PC-3 (cell line): ENCODE measurements around the gene SMARCD1. TPM values are rescaled to one million over a fixed set of nuclear protein-coding genes. Genes with fewer than 3 reads are reported as not detected.

Experiments
- ATAC-seq: fragments of 200-7000 bp; cut with Tn5 transposase; 2 replicates; pipeline ENCODE4 v1.9.1; 2020; ENCODE audit warnings: mild to moderate bottlenecking, moderate library complexity
- BruUV-seq: library from RNA; stranded (reverse); fragments of 400-500 nt; replicated peaks from 2 replicates; lab custom pipeline; 2021; lab: Mats Ljungman, UMichigan
- CTCF ChIA-PET: fragments of 300-600 bp; sonication (Branson Sonifier 250); formaldehyde crosslinking; loops from one replicate; lab custom pipeline; 2022; ENCODE audit warnings: antibody characterized with exemption; lab: Charles Lee
- POLR2A ChIA-PET: fragments of 300-600 bp; sonication (Branson Sonifier 250); formaldehyde crosslinking; loops from one replicate; lab custom pipeline; 2022; ENCODE audit warnings: antibody characterized with exemption; ENCODE audit not compliant: unreplicated experiment; lab: Charles Lee
- DNase-seq: peaks from one replicate; pipeline ENCODE4 v3.0.0-alpha.2; 2015
- H2AFZ ChIP-seq: fragments of 300-600 bp; sonication (generic); 2 replicates; pipeline ENCODE4 v1.6.0; 2016; ENCODE audit warnings: antibody characterized with exemption, low read length
- H3F3A ChIP-seq: fragments of 300-600 bp; sonication (generic); one replicate; pipeline ENCODE4 v1.6.0; 2017; ENCODE audit warnings: antibody characterized with exemption, low read length, control low read depth, mild to moderate bottlenecking; ENCODE audit not compliant: unreplicated experiment
- H3K27ac ChIP-seq: fragments of 300-600 bp; sonication (generic); 2 replicates; pipeline ENCODE4 v1.5.1; 2016; ENCODE audit warnings: mild to moderate bottlenecking, low read length
- H3K27me3 ChIP-seq: fragments of 300-600 bp; sonication (generic); 2 replicates; pipeline ENCODE4 v1.6.1; 2016; ENCODE audit warnings: low read length, mixed read lengths
- H3K36me3 ChIP-seq: fragments of 300-600 bp; sonication (generic); 2 replicates; pipeline ENCODE4 v1.6.1; 2016; ENCODE audit warnings: low read depth, mixed run types, low read length, mixed read lengths
- H3K4me1 ChIP-seq: fragments of 300-600 bp; sonication (generic); 2 replicates; pipeline ENCODE4 v1.5.1; 2016; ENCODE audit warnings: low read length; ENCODE audit not compliant: insufficient read depth
- H3K4me2 ChIP-seq: fragments of 300-600 bp; sonication (generic); 2 replicates; pipeline ENCODE4 v1.6.0; 2016; ENCODE audit warnings: low read length
- H3K4me3 ChIP-seq: fragments of 300-600 bp; sonication (generic); 2 replicates; pipeline ENCODE4 v1.5.1; 2016; ENCODE audit warnings: mild to moderate bottlenecking, low read length, mixed read lengths
- H3K79me2 ChIP-seq: fragments of 300-600 bp; sonication (generic); 2 replicates; pipeline ENCODE4 v1.6.1; 2017; ENCODE audit warnings: low read length, mixed read lengths
- H3K9ac ChIP-seq: fragments of 300-600 bp; sonication (generic); 2 replicates; pipeline ENCODE4 v1.6.0; 2016; ENCODE audit warnings: mild to moderate bottlenecking, low read length
- H3K9me2 ChIP-seq: fragments of 300-600 bp; sonication (generic); replicated peaks from 2 replicates; pipeline ENCODE4 v1.6.1; 2016; ENCODE audit warnings: mixed run types, low read length, mixed read lengths
- H3K9me3 ChIP-seq: fragments of 300-600 bp; sonication (generic); 2 replicates; pipeline ENCODE4 v1.6.1; 2016; ENCODE audit warnings: low read length, mixed read lengths
- H4K20me1 ChIP-seq: fragments of 300-600 bp; sonication (generic); 2 replicates; pipeline ENCODE4 v1.6.1; 2016; ENCODE audit warnings: low read length, mixed read lengths
- EZH2 ChIP-seq: fragments of 300-600 bp; sonication (generic); IDR thresholded peaks from one replicate; pipeline ENCODE4 v1.6.1; 2017; ENCODE audit warnings: antibody characterized with exemption, mild to moderate bottlenecking, low read length; ENCODE audit not compliant: unreplicated experiment
- EZH2phosphoT487 ChIP-seq: fragments of 300-600 bp; sonication (generic); IDR thresholded peaks from 2 replicates; pipeline ENCODE4 v1.6.1; 2018; ENCODE audit warnings: mild to moderate bottlenecking, antibody characterized with exemption, low read length, borderline replicate concordance
- intact Hi-C: fragments of 100-400 bp; cut with micrococcal nuclease; formaldehyde crosslinking; loops from 2 replicates; pipeline ENCODE4 v1.9.0; 2023
- total RNA-seq: library from RNA; depleted of rRNA; stranded (reverse); fragments of >200 nt; gene quantifications from 2 replicates; pipeline ENCODE4 v1.2.3, GENCODE V29; 2014
- TF ChIP-seq, protein P1 (sequence below): fragments of 300-600 bp; sonication (generic); conservative IDR thresholded peaks from 2 replicates; pipeline ENCODE4 v1.5.1; 2017; ENCODE audit warnings: antibody characterized with exemption, low read depth, mild to moderate bottlenecking, low read length

Gene SMARCD1
- total RNA-seq, 1 experiment from 2014 or later: 105 TPM

DNA sequence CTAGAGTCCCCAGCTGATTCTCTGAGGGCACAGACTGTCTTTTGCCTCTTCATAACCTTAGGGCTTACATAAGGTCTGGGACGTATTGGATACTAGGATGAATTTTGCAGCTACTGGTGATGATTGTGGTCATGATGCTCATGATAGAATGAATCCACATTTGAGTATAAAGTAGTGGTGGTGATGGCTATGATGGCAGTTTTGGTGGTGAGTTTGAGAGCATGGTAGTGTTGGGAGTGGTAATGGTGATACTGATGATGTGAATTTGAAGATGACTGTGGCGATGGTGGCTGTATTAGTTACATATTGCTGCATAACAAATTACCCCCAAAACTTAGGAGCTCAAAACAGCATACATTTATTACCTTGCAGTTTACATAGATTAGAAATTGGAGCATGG lies 41.8 kb upstream of the SMARCD1 start:
- no peaks in the 10 kb centered on the region for H3K79me2 ChIP-seq
- no peaks in the 10 kb centered on the region for H3K36me3 ChIP-seq
- no peak for ATAC-seq
- H3K4me3 ChIP-seq: no peak overlapping the region
- H3K27me3 ChIP-seq: no peaks in the 10 kb centered on the region
- ChIA-PET CTCF (no interaction called here), POLR2A (no interaction called here)
- H3K4me2 ChIP-seq: no peak overlapping the region
- no peak overlapping the region for H3K27ac ChIP-seq
- H3K4me1 ChIP-seq: no peaks in the 10 kb centered on the region
- intact Hi-C loops: no loop called here
- no peak overlapping the region for H3K9ac ChIP-seq
- H4K20me1 ChIP-seq: no peaks in the 10 kb centered on the region
- no peaks in the 10 kb centered on the region for H3F3A ChIP-seq
- no peaks in the 10 kb centered on the region for H3K9me2 ChIP-seq
- no peak for TF ChIP-seq EZH2
- no peak for TF ChIP-seq EZH2phosphoT487
- TF ChIP-seq, protein P1, sequence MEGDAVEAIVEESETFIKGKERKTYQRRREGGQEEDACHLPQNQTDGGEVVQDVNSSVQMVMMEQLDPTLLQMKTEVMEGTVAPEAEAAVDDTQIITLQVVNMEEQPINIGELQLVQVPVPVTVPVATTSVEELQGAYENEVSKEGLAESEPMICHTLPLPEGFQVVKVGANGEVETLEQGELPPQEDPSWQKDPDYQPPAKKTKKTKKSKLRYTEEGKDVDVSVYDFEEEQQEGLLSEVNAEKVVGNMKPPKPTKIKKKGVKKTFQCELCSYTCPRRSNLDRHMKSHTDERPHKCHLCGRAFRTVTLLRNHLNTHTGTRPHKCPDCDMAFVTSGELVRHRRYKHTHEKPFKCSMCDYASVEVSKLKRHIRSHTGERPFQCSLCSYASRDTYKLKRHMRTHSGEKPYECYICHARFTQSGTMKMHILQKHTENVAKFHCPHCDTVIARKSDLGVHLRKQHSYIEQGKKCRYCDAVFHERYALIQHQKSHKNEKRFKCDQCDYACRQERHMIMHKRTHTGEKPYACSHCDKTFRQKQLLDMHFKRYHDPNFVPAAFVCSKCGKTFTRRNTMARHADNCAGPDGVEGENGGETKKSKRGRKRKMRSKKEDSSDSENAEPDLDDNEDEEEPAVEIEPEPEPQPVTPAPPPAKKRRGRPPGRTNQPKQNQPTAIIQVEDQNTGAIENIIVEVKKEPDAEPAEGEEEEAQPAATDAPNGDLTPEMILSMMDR: no peak
- H3K9me3 ChIP-seq: no peaks in the 10 kb centered on the region
- BruUV-seq: no TSS peak
- no peak overlapping the region for H2AFZ ChIP-seq
- no peak for DNase-seq

DNA sequence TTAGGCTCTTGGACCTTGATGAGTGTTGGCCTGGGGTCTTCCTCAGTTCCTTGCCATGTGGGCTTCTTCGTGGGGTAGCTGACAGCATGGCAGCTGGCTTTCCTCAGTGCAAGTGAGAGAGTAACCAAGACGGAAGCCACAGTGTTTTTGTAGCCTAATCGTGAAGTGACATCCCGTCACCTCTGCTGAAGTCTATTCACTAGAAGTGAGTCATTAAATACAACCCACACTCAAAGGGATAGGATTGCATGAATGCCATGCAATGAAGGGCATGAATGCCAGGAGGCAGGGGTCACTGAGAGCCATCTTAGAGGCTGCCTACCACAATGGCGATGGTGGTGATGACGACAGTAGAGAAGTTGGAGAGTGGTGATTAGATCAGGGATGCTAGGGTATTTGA lies 41.3 kb upstream of the SMARCD1 start:
- H4K20me1 ChIP-seq: no peaks in the 10 kb centered on the region
- no peaks in the 10 kb centered on the region for H3K79me2 ChIP-seq
- no peak overlapping the region for H3K27ac ChIP-seq
- DNase-seq: no peak
- ChIA-PET CTCF (no interaction called here), POLR2A (no interaction called here)
- no peak overlapping the region for H3K9ac ChIP-seq
- no peaks in the 10 kb centered on the region for H3K9me2 ChIP-seq
- H3K9me3 ChIP-seq: no peaks in the 10 kb centered on the region
- no peak overlapping the region for H3K4me3 ChIP-seq
- H3F3A ChIP-seq: no peaks in the 10 kb centered on the region
- no peaks in the 10 kb centered on the region for H3K4me1 ChIP-seq
- no peaks in the 10 kb centered on the region for H3K27me3 ChIP-seq
- H2AFZ ChIP-seq: no peak overlapping the region
- intact Hi-C loops: no loop called here
- H3K36me3 ChIP-seq: no peaks in the 10 kb centered on the region
- no peak for TF ChIP-seq EZH2phosphoT487
- TF ChIP-seq, protein P1: no peak
- no peak for TF ChIP-seq EZH2
- ATAC-seq: no peak
- BruUV-seq: no TSS peak
- H3K4me2 ChIP-seq: no peak overlapping the region

DNA sequence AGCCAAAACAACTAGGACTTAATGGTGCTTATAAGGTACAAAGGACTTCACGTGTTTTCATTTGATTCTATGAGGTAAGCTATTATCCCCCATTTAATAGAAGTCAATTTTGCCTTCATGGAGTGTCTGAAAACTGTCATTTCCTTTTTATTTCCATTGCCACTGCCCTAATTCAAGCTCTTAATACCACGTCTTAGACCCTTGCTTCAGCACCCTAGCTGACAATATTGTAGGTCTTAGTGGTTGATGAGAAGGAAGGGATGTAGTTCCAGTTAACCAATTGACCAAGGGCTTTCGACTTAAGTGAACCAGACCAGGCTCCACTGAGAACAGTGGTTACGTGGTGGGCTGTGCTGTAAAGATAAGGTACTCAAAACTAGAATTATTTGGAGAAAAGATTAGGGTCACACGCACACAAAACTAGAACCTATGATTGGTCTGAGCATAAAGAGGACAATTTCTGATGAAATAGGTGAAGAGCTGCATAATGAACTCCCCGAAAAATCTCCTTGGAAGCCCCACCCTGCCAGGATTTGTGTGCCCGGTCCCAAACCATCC lies 37.4 kb upstream of the SMARCD1 start:
- CTCF ChIA-PET: no interaction called here
- intact Hi-C loops: no loop called here
- H3K27me3 ChIP-seq: no peaks in the 10 kb centered on the region

More for the DNA sequence above, 37.4 kb upstream of the SMARCD1 start:
- Histone ChIP-seq H3K79me2 (no peaks in the 10 kb centered on the region), H3K9me3 (no peaks in the 10 kb centered on the region), H3K27ac (no peak overlapping the region), H3K36me3 (no peaks in the 10 kb centered on the region), H3K9me2 (no peaks in the 10 kb centered on the region), H3K4me2 (no peak overlapping the region), H3K9ac (no peak overlapping the region), H3K4me3 (no peak overlapping the region), H3K4me1 (no peaks in the 10 kb centered on the region), H3F3A (no peaks in the 10 kb centered on the region), H4K20me1 (no peaks in the 10 kb centered on the region), H2AFZ (no peak overlapping the region)
- TF ChIP-seq EZH2: no peak
- TF ChIP-seq, protein P1: no peak
- TF ChIP-seq EZH2phosphoT487: no peak
- no peak for ATAC-seq
- POLR2A ChIA-PET: interaction anchor here (0.6 kb wide), 1 partner anchor 179 kb away, joined by 6 read pairs; no protein-coding TSS in a partner anchor
- BruUV-seq: no TSS peak
- no peak for DNase-seq
